ENCODE results near the gene SLC28A1.

Gene SLC28A1

DNA sequence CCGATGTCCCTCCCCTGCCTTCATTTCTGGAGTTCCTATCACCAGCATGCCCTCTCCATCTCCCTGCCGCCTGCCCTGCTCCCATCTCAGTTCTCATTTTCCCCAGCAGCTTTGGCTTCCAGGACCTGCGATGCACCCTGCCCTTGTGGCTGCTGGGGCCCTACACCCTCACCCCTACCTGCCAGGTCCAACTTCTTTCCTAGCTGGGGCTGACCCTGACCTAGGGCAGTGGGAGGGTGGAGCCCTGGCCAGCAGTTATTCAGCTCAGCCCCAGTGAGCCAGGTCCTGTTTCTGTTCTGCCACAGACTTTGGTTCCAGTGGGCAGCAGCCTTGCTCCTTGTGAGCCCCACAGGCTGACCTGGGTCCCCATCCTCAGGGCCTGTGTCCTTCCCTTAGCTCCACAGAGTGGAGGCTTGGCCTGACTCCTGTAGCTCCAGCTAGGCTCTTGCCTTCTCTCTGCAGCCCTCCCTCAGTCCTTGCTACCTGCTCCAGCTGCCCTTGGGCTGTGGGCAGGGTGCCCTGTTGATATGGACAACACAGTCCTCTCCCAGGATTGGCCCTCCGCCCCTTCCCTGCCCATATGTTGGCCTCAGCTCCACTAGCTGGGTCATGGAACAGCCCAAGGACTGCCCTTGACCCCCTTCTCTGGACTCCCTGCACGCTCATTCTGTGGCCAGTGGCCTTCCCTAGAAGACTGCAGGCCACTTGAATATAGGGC lies 62.5 kb downstream of the SLC28A1 start:
- Mint-ChIP-seq H3K36me3 (no peaks in the 10 kb centered on the region), H3K4me1 (ENCODE audit: low read depth) (no peaks in the 10 kb centered on the region), H3K27me3 (no peaks in the 10 kb centered on the region), H3K4me3 (no peak overlapping the region), H3K27ac (no peak overlapping the region), H3K9me3 (ENCODE audit: low read depth) (no peaks in the 10 kb centered on the region)

DNA sequence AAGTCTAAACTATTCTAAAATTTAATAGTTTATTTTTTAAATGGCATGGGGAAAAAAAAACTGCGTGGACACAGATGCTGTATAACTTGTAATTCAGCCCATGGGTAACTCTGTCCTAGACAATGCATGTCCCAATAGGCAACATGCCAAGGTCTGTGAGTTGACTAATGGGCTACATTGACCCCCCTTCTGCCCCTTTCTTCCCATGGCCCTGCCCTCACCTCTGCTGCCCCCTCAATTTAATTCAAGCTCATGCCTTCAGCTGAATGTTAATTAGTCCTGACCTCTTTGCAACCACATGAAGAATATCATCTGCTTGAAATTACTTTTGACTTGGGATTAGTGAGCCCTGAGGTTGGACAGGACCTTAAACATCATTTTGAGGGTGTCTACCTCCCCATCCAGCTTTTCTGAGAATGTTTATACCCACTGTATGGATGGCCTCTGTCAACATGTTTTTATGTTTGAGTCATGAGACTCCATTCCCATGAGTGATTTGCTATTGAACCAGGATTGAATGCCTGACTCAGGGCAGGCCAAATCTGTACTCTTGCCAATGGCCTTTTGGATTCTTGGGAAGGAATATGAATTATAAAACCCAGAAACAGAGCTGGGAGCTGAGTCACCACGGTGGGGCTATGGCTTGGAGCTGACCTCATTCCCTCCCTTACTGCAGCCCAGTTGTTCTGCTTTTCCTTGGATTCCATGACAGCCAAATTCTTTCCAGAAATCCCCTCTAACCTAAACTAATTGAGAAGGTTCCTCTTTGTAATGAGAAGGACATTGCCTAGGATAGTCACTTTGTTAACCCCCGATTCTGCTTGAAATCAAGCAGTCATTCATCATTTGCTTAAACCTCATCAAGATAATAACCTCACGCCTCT lies 63.7 kb downstream of the SLC28A1 start:
- Mint-ChIP-seq H3K4me1 (ENCODE audit: low read depth) (no peaks in the 10 kb centered on the region), H3K27ac (no peak overlapping the region), H3K9me3 (ENCODE audit: low read depth) (no peaks in the 10 kb centered on the region), H3K4me3 (no peak overlapping the region), H3K36me3 (no peaks in the 10 kb centered on the region), H3K27me3 (no peaks in the 10 kb centered on the region)

DNA sequence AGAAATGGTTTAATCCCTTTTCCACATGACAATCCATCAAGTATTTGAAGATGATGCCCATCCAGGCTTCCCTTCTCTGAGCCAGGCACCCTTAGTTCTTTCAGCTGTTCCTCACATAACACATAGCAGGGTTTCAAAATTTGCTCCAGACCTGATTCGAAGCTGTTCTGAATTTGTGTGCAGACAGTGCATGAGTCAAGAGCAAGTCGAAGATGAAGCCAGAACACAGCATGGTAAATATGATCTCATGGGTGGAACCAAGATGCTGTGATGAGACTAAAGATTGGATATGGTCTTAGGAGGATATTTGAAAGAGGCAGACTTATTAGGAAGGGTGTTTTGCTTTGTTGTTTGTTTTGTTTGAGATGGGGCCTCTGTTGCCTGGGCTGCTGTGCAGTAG lies 64.6 kb downstream of the SLC28A1 start:
- no peaks in the 10 kb centered on the region for H3K36me3 Mint-ChIP-seq
- no peaks in the 10 kb centered on the region for H3K27me3 Mint-ChIP-seq
- no peaks in the 10 kb centered on the region for H3K9me3 Mint-ChIP-seq (ENCODE audit: low read depth)
- H3K4me1 Mint-ChIP-seq (ENCODE audit: low read depth): no peaks in the 10 kb centered on the region
- no peak overlapping the region for H3K27ac Mint-ChIP-seq
- H3K4me3 Mint-ChIP-seq: no peak overlapping the region

GRCh38 chr15:84949845-84950569 lies 65.5 kb downstream of the SLC28A1 start:
- Mint-ChIP-seq H3K27ac (no peak overlapping the region), H3K27me3 (no peaks in the 10 kb centered on the region), H3K4me3 (no peak overlapping the region), H3K36me3 (no peaks in the 10 kb centered on the region), H3K9me3 (ENCODE audit: low read depth) (no peaks in the 10 kb centered on the region), H3K4me1 (ENCODE audit: low read depth) (no peaks in the 10 kb centered on the region)

- H3K4me3 Mint-ChIP-seq: no peak overlapping the region
- H3K36me3 Mint-ChIP-seq: no peaks in the 10 kb centered on the region
- no peak overlapping the region for H3K27ac Mint-ChIP-seq
- no peaks in the 10 kb centered on the region for H3K27me3 Mint-ChIP-seq
- no peaks in the 10 kb centered on the region for H3K4me1 Mint-ChIP-seq (ENCODE audit: low read depth)
- no peaks in the 10 kb centered on the region for H3K9me3 Mint-ChIP-seq (ENCODE audit: low read depth)
Observed at GRCh38 chr15:84950570-84951111, 66.2 kb downstream of the SLC28A1 start.

DNA sequence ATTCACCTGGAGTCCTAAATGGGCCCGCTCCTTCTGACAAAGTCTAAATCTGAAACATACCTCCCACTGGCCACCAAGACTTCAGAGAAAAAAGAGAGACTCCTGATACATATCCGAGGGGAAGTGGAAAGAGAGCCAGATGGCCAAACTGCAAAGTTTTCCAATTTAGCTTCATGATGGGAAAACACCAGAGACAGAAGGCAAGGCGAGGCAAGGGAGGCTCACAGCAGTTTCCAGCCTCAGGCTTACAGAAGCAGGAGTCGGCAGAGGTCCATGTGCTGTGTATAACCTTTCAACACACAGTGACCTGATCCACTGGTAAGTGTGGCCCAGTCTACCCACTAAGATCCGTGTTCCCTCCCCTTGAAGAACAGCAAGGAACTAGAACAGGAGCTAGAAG lies 67.3 kb downstream of the SLC28A1 start:
- Mint-ChIP-seq H3K27me3 (peaks cover 4% of the 10 kb centered on the region), H3K4me1 (ENCODE audit: low read depth) (peaks cover 3% of the 10 kb centered on the region)

GRCh38 chr15:84953136-84953535 lies 68.7 kb downstream of the SLC28A1 start:
- Mint-ChIP-seq H3K4me3 (no peak overlapping the region), H3K36me3 (no peaks in the 10 kb centered on the region), H3K27ac (no peak overlapping the region), H3K27me3 (peaks cover 8% of the 10 kb centered on the region), H3K9me3 (ENCODE audit: low read depth) (no peaks in the 10 kb centered on the region), H3K4me1 (ENCODE audit: low read depth) (peaks cover 3% of the 10 kb centered on the region)

More for the DNA sequence above, 67.3 kb downstream of the SLC28A1 start:
- Mint-ChIP-seq H3K9me3 (ENCODE audit: low read depth) (no peaks in the 10 kb centered on the region), H3K27ac (no peak overlapping the region), H3K36me3 (no peaks in the 10 kb centered on the region), H3K4me3 (no peak overlapping the region)

DNA sequence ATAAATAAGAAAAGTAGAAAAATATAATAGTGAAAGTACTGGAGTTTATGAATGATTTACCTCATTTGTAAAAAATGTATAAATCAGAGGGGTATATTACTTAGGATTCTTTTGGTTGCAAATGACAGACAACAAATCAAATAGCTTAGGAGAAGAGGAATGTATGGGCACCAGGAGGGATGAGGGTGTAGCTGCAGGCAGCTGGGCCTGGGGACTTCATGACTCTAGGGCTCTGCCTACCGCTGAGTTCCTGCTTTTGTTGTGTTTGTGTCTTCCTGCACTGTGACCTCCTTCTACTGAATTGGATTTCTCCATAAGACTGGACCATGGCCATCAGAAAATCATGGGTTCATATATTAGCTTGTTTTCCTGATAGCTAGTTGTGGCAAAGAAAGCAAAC lies 69.3 kb downstream of the SLC28A1 start:
- H3K4me1 Mint-ChIP-seq (ENCODE audit: low read depth): peaks cover 3% of the 10 kb centered on the region
- peaks cover 8% of the 10 kb centered on the region for H3K27me3 Mint-ChIP-seq
- no peaks in the 10 kb centered on the region for H3K36me3 Mint-ChIP-seq
- H3K9me3 Mint-ChIP-seq (ENCODE audit: low read depth): no peaks in the 10 kb centered on the region
- no peak overlapping the region for H3K4me3 Mint-ChIP-seq
- no peak overlapping the region for H3K27ac Mint-ChIP-seq

DNA sequence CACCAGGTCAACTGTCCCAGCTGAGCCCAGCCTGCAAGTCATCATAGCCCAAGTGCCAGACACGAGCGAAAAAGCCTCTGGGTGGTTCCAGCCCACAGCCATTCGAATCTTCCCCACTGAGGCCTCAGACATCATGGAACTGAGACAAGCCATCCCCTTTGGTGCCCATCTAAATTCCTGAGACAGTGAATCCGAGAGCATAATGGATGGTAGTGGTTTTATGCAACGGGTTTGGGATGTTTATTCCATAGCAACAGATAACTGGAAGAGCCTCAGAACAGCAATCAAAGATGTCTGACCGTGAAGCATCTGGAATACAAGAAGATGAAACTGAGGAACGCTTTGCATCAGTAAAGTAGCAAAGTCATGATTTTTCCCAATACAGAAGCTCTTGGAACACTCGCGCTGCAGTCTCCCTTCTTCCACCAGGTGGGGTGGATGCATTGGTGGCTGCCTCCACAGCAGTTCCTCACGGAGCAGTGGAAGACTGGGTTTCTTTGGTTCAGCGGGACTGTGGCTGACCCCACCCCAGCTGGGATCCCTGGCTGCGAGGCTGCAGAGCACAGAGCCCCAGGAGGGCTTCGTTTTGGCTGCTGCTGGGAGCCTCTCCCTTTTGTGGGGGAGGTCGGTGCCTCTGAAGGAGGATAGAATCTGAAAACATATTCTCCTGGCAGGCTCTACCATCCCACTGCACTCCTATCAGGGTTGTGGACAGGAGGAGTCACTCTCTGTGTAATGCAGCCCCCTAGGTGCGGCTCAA lies 70.8 kb downstream of the SLC28A1 start:
- Mint-ChIP-seq H3K4me3 (no peak overlapping the region), H3K27me3 (peaks cover 11% of the 10 kb centered on the region), H3K9me3 (ENCODE audit: low read depth) (no peaks in the 10 kb centered on the region), H3K27ac (no peak overlapping the region), H3K36me3 (no peaks in the 10 kb centered on the region), H3K4me1 (ENCODE audit: low read depth) (peaks cover 3% of the 10 kb centered on the region)

GRCh38 chr15:84956199-84956598 lies 71.7 kb downstream of the SLC28A1 start:
- Mint-ChIP-seq H3K9me3 (ENCODE audit: low read depth) (no peaks in the 10 kb centered on the region), H3K36me3 (no peaks in the 10 kb centered on the region), H3K4me1 (ENCODE audit: low read depth) (peaks cover 3% of the 10 kb centered on the region), H3K4me3 (no peak overlapping the region), H3K27me3 (peaks cover 11% of the 10 kb centered on the region), H3K27ac (no peak overlapping the region)

DNA sequence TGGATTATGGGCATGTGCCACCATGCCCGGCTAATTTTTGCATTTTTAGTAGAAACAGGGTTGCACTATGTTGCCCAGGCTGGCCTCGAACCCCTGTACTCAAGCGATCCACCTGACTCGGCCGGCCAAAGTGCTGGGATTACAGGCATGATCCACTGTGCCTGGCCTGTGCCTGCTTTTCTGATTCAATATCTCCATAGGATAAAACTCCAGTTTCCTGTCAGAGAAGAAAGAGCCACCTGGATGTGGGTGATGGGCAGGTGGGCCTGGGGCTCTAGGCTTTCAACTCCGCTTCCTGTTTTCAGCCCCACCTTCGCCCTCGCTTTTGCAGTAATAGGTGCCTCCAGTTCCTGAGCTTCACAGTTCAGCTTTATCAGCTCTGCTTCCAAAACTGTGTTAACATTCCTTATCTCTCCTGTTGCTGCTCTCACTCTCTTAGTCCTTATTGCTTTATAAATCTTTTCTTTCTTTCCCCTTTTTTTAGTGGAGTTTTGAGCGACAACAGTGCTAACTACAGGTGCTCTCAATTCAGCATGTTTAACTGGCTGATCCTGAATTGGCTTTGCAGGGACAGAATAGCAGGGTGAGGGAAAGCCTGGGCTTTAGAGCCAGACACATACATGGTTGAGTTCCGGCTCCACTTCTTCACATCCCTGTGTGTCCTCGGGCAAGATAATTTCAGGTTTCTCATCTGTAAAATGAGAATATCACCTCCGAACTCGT lies 76.1 kb downstream of the SLC28A1 start:
- peaks cover 3% of the 10 kb centered on the region for H3K36me3 Mint-ChIP-seq
- H3K9me3 Mint-ChIP-seq (ENCODE audit: low read depth): no peaks in the 10 kb centered on the region
- peaks cover 13% of the 10 kb centered on the region for H3K27me3 Mint-ChIP-seq
- H3K27ac Mint-ChIP-seq: no peak overlapping the region
- H3K4me1 Mint-ChIP-seq (ENCODE audit: low read depth): peaks cover 3% of the 10 kb centered on the region
- H3K4me3 Mint-ChIP-seq: no peak overlapping the region

DNA sequence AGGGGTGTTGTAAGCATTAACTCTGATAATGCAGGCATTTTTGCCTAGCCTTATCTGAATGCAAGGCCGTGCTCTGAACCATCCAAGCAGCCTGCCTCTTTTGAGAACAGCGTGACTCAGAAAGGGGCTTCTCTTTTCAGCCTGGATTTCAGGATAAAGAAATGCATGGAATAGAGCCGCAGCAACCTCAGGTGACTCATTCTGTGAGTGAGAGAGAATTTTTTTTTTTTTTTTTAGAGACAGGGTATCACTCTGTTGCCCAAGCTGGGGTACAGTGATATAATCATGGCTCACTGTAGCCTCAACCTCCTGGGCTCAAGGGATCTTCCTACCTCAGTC lies 76.6 kb downstream of the SLC28A1 start:
- Mint-ChIP-seq H3K4me3 (no peak overlapping the region), H3K27me3 (peaks cover 10% of the 10 kb centered on the region), H3K4me1 (ENCODE audit: low read depth) (peaks cover under 1% of the 10 kb centered on the region), H3K27ac (no peak overlapping the region), H3K9me3 (ENCODE audit: low read depth) (no peaks in the 10 kb centered on the region), H3K36me3 (peaks cover 3% of the 10 kb centered on the region)

GRCh38 chr15:84961707-84962106 lies 77.2 kb downstream of the SLC28A1 start:
- Mint-ChIP-seq H3K27ac (no peak overlapping the region), H3K36me3 (peaks cover 3% of the 10 kb centered on the region)

GRCh38 chr15:84962955-84963354 lies 78.5 kb downstream of the SLC28A1 start:
- H3K36me3 Mint-ChIP-seq: peaks cover 3% of the 10 kb centered on the region
- no peaks in the 10 kb centered on the region for H3K9me3 Mint-ChIP-seq (ENCODE audit: low read depth)
- peaks cover 5% of the 10 kb centered on the region for H3K27me3 Mint-ChIP-seq
- H3K4me3 Mint-ChIP-seq: no peak overlapping the region
- no peaks in the 10 kb centered on the region for H3K4me1 Mint-ChIP-seq (ENCODE audit: low read depth)
- H3K27ac Mint-ChIP-seq: no peak overlapping the region

More at GRCh38 chr15:84961707-84962106, 77.2 kb downstream of the SLC28A1 start:
- Mint-ChIP-seq H3K4me3 (no peak overlapping the region), H3K4me1 (ENCODE audit: low read depth) (no peaks in the 10 kb centered on the region), H3K9me3 (ENCODE audit: low read depth) (no peaks in the 10 kb centered on the region), H3K27me3 (peaks cover 9% of the 10 kb centered on the region)

All from activated naive CD8-positive, alpha-beta T cell (primary cell).